CD14-positive monocyte (primary cell): Measurements from ENCODE around the gene SORBS2. TPM values are rescaled to one million over a fixed set of nuclear protein-coding genes. Genes with fewer than 3 reads are reported as not detected.

ENCODE experiments used
- DNase-seq, 3 donors: peaks; one replicate each; pipeline ENCODE4 v3.0.0-alpha.2; 2011 to 2022
- H2AFZ ChIP-seq: 2 replicates; pipeline ENCODE4 v1.6.0; 2012; ENCODE audit warnings: mild to moderate bottlenecking, low read depth, low read length, inconsistent platforms; ENCODE audit not compliant: insufficient read depth, poor library complexity, severe bottlenecking
- H3K27ac ChIP-seq, 2 donors: 1 replicate in 1 of 2; 2 replicates in 1 of 2; pipeline ENCODE4 v1.5.1; 2012 to 2013; ENCODE audit warnings: low read length in 2 of 2, control low read depth in 1 of 2, inconsistent platforms in 1 of 2, low read depth in 1 of 2, mild to moderate bottlenecking in 1 of 2
- H3K27me3 ChIP-seq, 2 donors: one replicate each; pipeline versions ENCODE4 v1.6.0 to v1.6.1; 2011 to 2013; ENCODE audit warnings: low read length in 2 of 2; ENCODE audit not compliant: control insufficient read depth in 2 of 2, insufficient read depth in 2 of 2
- H3K36me3 ChIP-seq, 2 donors: replicated peaks in 1 of 2; 1 replicate in 1 of 2; 2 replicates in 1 of 2; pipeline versions ENCODE4 v1.5.1 to v1.6.1; 2012 to 2013; ENCODE audit warnings: low read length in 2 of 2, control low read depth in 1 of 2, inconsistent platforms in 1 of 2, mild to moderate bottlenecking in 1 of 2; ENCODE audit not compliant: insufficient read depth in 2 of 2, control insufficient read depth in 1 of 2
- H3K4me1 ChIP-seq, 2 donors: 1 replicate in 1 of 2; 2 replicates in 1 of 2; pipeline versions ENCODE4 v1.5.1 to v1.6.1; 2012 to 2013; ENCODE audit warnings: low read length in 2 of 2, control low read depth in 1 of 2, inconsistent platforms in 1 of 2, mild to moderate bottlenecking in 1 of 2, moderate library complexity in 1 of 2; ENCODE audit not compliant: insufficient read depth in 2 of 2, control insufficient read depth in 1 of 2
- H3K4me2 ChIP-seq: replicated peaks from 2 replicates; pipeline ENCODE3; 2012; ENCODE audit warnings: low read length, moderate library complexity, mild to moderate bottlenecking; ENCODE audit not compliant: poor library complexity, severe bottlenecking; ENCODE audit errors: extremely low read depth
- H3K4me3 ChIP-seq, 3 experiments: fragments of 200-600 bp in 1 of 3; sonication (generic) in 1 of 3; replicated peaks in 1 of 3; 1 replicate in 2 of 3; 2 replicates in 1 of 3; pipeline ENCODE4 v1.5.1; 2011 to 2013; ENCODE audit warnings: low read length in 3 of 3, mild to moderate bottlenecking in 3 of 3, control low read depth in 2 of 3, low read depth in 2 of 3, inconsistent platforms in 1 of 3, moderate library complexity in 1 of 3
- H3K79me2 ChIP-seq: 2 replicates; pipeline ENCODE4 v1.6.0; 2012; ENCODE audit warnings: mild to moderate bottlenecking, control low read depth, inconsistent platforms, low read length, moderate library complexity; ENCODE audit not compliant: insufficient read depth
- H3K9ac ChIP-seq: 2 replicates; pipeline ENCODE4 v1.6.0; 2017; ENCODE audit warnings: low read length, mild to moderate bottlenecking; ENCODE audit not compliant: insufficient read depth, poor library complexity, severe bottlenecking
- H3K9me3 ChIP-seq, 2 donors: replicated peaks in 1 of 2; 1 replicate in 1 of 2; 2 replicates in 1 of 2; pipeline versions ENCODE4 v1.5.1 to v1.6.1; 2012 to 2013; ENCODE audit warnings: low read length in 2 of 2, control low read depth in 1 of 2; ENCODE audit not compliant: control insufficient read depth in 1 of 2, insufficient read depth in 1 of 2
- H4K20me1 ChIP-seq: 2 replicates; pipeline ENCODE4 v1.6.0; 2012; ENCODE audit warnings: mild to moderate bottlenecking, low read length, control low read depth, moderate library complexity; ENCODE audit not compliant: insufficient read depth
- H3K27ac Mint-ChIP-seq, 7 donors: one replicate each; pipeline ENCODE4 v1.8.0; 2020; ENCODE audit warnings: mild to moderate bottlenecking in 7 of 7, mixed read lengths in 7 of 7, moderate library complexity in 6 of 7, inconsistent platforms in 2 of 7
- H3K27me3 Mint-ChIP-seq, 3 donors: one replicate each; pipeline ENCODE4 v1.8.0; 2021 to 2022; ENCODE audit warnings: low read depth in 3 of 3, mild to moderate bottlenecking in 3 of 3, mixed read lengths in 3 of 3, moderate library complexity in 3 of 3, inconsistent platforms in 1 of 3
- H3K36me3 Mint-ChIP-seq, 2 donors: one replicate each; pipeline ENCODE4 v1.8.0; 2020; ENCODE audit warnings: mixed read lengths in 2 of 2, inconsistent platforms in 1 of 2, mild to moderate bottlenecking in 1 of 2
- H3K4me1 Mint-ChIP-seq: one replicate; pipeline ENCODE4 v1.8.0; 2020; ENCODE audit warnings: mild to moderate bottlenecking, mixed read lengths
- H3K4me3 Mint-ChIP-seq, 2 donors: one replicate each; pipeline ENCODE4 v1.8.0; 2020; ENCODE audit warnings: mild to moderate bottlenecking in 2 of 2, mixed read lengths in 2 of 2, moderate library complexity in 1 of 2
- H3K9me3 Mint-ChIP-seq, 7 donors: one replicate each; pipeline ENCODE4 v1.8.0; 2020 to 2022; ENCODE audit warnings: mixed read lengths in 7 of 7, mild to moderate bottlenecking in 6 of 7, moderate library complexity in 6 of 7, inconsistent platforms in 2 of 7
- WGBS: methylation state at CpG from one replicate; pipeline ENCODE4 v1.1.5; 2013; ENCODE audit warnings: missing lambda C conversion rate; ENCODE audit not compliant: insufficient coverage; 5-methylcytosine and 5-hydroxymethylcytosine counted together
- intact Hi-C, 2 donors: fragments of 100-400 bp; cut with micrococcal nuclease; formaldehyde crosslinking; loops; one replicate each; pipeline versions ENCODE4 v1.15.0 to v1.15.1; 2023
- polyA plus RNA-seq, 3 donors: library from polyadenylated mRNA; depleted of rRNA in 1 of 3; unstranded in 2 of 3; stranded (reverse) in 1 of 3; fragments of 300-500 nt in 2 of 3; fragments of >200 nt in 1 of 3; fragmentation: Illumina TruSeq in 2 of 3; gene quantifications; 1 replicate in 2 of 3; 2 replicates in 1 of 3; pipeline ENCODE4 v1.2.3, GENCODE V29; 2012 to 2021
- TF ChIP-seq, protein P1 (sequence below): fragments of 200-600 bp; IDR thresholded peaks from one replicate; pipeline ENCODE4 v1.8.0; 2022; ENCODE audit warnings: antibody characterized with exemption, mild to moderate bottlenecking

SORBS2 gene
- polyA plus RNA-seq, 3 donors: not detected

DNA sequence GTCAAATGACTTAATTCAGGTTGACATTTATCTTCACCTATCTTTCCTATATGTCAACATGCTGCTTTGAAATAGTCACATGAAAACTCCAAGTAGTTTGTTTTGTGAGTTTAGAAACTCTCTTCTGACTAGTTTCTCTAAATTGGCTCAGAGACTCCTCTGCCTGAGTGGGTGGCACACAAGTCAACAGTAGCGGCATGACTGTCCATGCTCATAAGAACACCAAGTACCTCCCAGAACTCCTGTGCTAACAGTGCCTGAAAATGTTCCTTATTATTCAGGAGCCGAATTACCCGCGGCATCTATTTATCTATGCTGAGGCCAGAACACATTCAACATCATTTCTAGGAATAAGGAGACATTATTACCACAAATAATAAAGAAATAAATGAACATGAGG, 116.3 kb downstream of the SORBS2 start:
- H3K4me1 ChIP-seq: no peaks in the 10 kb centered on the region
- Mint-ChIP-seq H3K36me3 (no peaks in the 10 kb centered on the region), H3K4me1 (no peaks in the 10 kb centered on the region), H3K4me3 (no peak overlapping the region), H3K27ac (no peak overlapping the region), H3K9me3 (peaks cover 0 to 3% (median 0%) of the 10 kb centered on the region in 7 donors), H3K27me3 (peaks cover 4 to 14% (median 9%) of the 10 kb centered on the region in 3 donors)
- no peak overlapping the region for H3K9ac ChIP-seq
- no peaks in the 10 kb centered on the region for H3K9me3 ChIP-seq
- H3K27ac ChIP-seq: no peak overlapping the region
- H3K36me3 ChIP-seq: no peaks in the 10 kb centered on the region
- H3K4me3 ChIP-seq: no peak overlapping the region
- TF ChIP-seq, protein P1, sequence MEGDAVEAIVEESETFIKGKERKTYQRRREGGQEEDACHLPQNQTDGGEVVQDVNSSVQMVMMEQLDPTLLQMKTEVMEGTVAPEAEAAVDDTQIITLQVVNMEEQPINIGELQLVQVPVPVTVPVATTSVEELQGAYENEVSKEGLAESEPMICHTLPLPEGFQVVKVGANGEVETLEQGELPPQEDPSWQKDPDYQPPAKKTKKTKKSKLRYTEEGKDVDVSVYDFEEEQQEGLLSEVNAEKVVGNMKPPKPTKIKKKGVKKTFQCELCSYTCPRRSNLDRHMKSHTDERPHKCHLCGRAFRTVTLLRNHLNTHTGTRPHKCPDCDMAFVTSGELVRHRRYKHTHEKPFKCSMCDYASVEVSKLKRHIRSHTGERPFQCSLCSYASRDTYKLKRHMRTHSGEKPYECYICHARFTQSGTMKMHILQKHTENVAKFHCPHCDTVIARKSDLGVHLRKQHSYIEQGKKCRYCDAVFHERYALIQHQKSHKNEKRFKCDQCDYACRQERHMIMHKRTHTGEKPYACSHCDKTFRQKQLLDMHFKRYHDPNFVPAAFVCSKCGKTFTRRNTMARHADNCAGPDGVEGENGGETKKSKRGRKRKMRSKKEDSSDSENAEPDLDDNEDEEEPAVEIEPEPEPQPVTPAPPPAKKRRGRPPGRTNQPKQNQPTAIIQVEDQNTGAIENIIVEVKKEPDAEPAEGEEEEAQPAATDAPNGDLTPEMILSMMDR: no peak
- no peak overlapping the region for H3K4me2 ChIP-seq
- H2AFZ ChIP-seq: no peak overlapping the region
- no peaks in the 10 kb centered on the region for H4K20me1 ChIP-seq
- 100% methylated on average over 1 of the region's 4 CpGs for WGBS
- H3K27me3 ChIP-seq: no peaks in the 10 kb centered on the region
- no peak for DNase-seq
- no peaks in the 10 kb centered on the region for H3K79me2 ChIP-seq
- intact Hi-C loops: no loop called here

DNA sequence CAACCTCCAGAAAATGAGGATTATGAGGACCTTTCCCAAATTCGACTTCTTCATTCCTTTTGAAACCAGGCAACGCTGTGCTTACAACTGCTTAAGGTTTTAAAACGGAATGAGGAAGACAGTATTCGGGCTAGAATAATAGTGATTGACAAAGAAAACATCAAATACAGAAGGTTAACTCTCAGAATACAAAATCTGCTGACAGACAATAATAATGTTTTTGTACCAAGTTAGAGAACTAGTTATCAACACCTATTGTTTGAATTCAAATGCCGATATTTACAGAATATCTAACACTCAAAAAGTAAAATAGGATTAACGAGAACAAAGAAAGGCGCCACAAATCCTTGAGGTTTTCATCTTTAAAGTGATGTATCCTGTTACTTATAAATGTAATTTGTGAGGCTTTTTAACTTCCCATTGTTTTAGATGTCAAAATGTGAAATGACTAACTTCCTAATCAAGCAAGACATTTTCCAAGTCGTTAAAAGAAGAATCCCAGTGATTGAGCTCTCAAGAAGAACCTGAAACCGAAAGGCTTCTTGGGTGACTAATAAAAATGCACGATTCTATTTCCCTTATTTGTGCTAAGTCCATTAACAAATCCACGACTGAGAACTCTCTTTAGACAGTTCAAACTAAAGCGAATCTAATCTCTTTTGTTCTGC, 118.3 kb downstream of the SORBS2 start:
- TF ChIP-seq, protein P1: no peak
- Histone ChIP-seq H3K27ac (no peak overlapping the region), H3K79me2 (no peaks in the 10 kb centered on the region), H3K36me3 (no peaks in the 10 kb centered on the region), H3K27me3 (no peaks in the 10 kb centered on the region), H3K9ac (no peak overlapping the region), H3K9me3 (no peaks in the 10 kb centered on the region), H3K4me2 (no peak overlapping the region), H3K4me3 (no peak overlapping the region), H4K20me1 (no peaks in the 10 kb centered on the region), H3K4me1 (no peaks in the 10 kb centered on the region), H2AFZ (no peak overlapping the region)
- H3K27me3 Mint-ChIP-seq: peaks cover 4 to 9% (median 5%) of the 10 kb centered on the region in 3 donors
- no peaks in the 10 kb centered on the region for H3K4me1 Mint-ChIP-seq
- 76% methylated on average over 8 of the region's 12 CpGs for WGBS
- DNase-seq: no peak
- no peak overlapping the region for H3K4me3 Mint-ChIP-seq
- H3K9me3 Mint-ChIP-seq: peaks cover 0 to 3% (median 0%) of the 10 kb centered on the region in 7 donors
- H3K27ac Mint-ChIP-seq: no peak overlapping the region
- H3K36me3 Mint-ChIP-seq: no peaks in the 10 kb centered on the region
- intact Hi-C loops: no loop called here
